ENCODE data around the gene ATP2B2.
A peak's percentile ranks its signal among the peaks of the same experiment; 100 is the strongest.

The ATP2B2 gene

GRCh38 chr3:10358309-10358980 is 146.9 kb downstream of the ATP2B2 start:
- DNase-seq (ENCODE audit: low spot score) = no peak

- no peak for DNase-seq (ENCODE audit: low spot score)
Measured at GRCh38 chr3:10357592-10358308, 147.6 kb downstream of the ATP2B2 start.

- no peak for DNase-seq (ENCODE audit: low spot score)
Measured at GRCh38 chr3:10357095-10357494, 148.3 kb downstream of the ATP2B2 start.

GRCh38 chr3:10356461-10356981 is 148.9 kb downstream of the ATP2B2 start:
- no peak for DNase-seq (ENCODE audit: low spot score)

GRCh38 chr3:10354361-10355015 is 150.9 kb downstream of the ATP2B2 start:
- DNase-seq (ENCODE audit: low spot score) = no peak

- no peak for DNase-seq (ENCODE audit: low spot score)
Measured at GRCh38 chr3:10353661-10354360, 151.6 kb downstream of the ATP2B2 start.

- DNase-seq (ENCODE audit: low spot score) = no peak
Measured at GRCh38 chr3:10353160-10353559, 152.2 kb downstream of the ATP2B2 start.

- no peak for DNase-seq (ENCODE audit: low spot score)
Measured at GRCh38 chr3:10352146-10352911, 153.1 kb downstream of the ATP2B2 start.

- DNase-seq (ENCODE audit: low spot score) = no peak
Measured at GRCh38 chr3:10351013-10351735, 154.2 kb downstream of the ATP2B2 start.

- no peak for DNase-seq (ENCODE audit: low spot score)
Measured at GRCh38 chr3:10350324-10350985, 154.9 kb downstream of the ATP2B2 start.

GRCh38 chr3:10349801-10350200 is 155.6 kb downstream of the ATP2B2 start:
- DNase-seq (ENCODE audit: low spot score) = no peak

- no peak for DNase-seq (ENCODE audit: low spot score)
Measured at GRCh38 chr3:10348404-10348721, 157.0 kb downstream of the ATP2B2 start.

- DNase-seq (ENCODE audit: low spot score) = no peak
Measured at GRCh38 chr3:10347648-10348403, 157.6 kb downstream of the ATP2B2 start.

GRCh38 chr3:10345911-10346310 is 159.5 kb downstream of the ATP2B2 start:
- no peak for DNase-seq (ENCODE audit: low spot score)

GRCh38 chr3:10344944-10345575 is 160.3 kb downstream of the ATP2B2 start:
- no peak for DNase-seq (ENCODE audit: low spot score)

- DNase-seq (ENCODE audit: low spot score) = peak; percentile 81
Measured at GRCh38 chr3:10344147-10344943, 161.0 kb downstream of the ATP2B2 start.

GRCh38 chr3:10343526-10343925 is 161.9 kb downstream of the ATP2B2 start:
- no peak for DNase-seq (ENCODE audit: low spot score)

- DNase-seq (ENCODE audit: low spot score) = no peak
Measured at GRCh38 chr3:10342781-10343180, 162.6 kb downstream of the ATP2B2 start.

All from D341Med (cell line).